ENCODE measurements around the gene HS6ST2.

HS6ST2 gene

DNA sequence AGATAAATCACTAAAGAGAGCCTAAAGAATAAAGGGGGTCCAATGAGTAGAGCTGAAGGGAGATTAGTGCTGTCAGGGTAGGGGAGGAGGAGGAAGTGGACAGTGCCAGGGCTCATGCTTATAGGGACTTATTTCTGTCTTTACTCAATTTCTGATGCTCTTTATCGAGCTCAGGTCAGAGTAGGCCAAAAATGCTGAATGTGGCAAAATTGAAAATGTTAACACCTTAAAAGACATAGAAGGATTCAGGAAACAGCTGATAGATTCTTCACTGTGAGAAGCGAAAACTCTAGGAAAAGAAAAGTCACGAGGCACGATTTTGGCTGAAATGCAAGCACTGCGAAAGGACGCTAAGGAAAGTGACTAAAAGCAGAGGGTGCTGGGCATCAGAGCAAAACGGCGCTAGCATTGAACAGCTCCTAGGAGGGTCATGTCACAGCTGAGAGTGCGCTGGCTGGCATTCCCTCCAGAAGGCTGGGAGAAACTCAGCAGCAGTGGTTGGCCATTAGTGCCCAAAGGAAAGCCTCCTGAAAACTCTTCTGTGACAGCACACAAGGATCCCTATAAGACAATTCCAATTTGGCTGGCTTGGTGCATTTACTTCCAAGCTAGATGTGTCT, 150.9 kb downstream of the HS6ST2 start:
- Mint-ChIP-seq H3K27ac (no peak overlapping the region), H3K4me1 (no peaks in the 10 kb centered on the region), H3K9me3 (no peaks in the 10 kb centered on the region), H3K4me3 (no peak overlapping the region), H3K36me3 (no peaks in the 10 kb centered on the region)
- ATAC-seq, result no peak
- DNase-seq (ENCODE audit: low spot score in 2 of 2), result no peak

- no peak for ATAC-seq
- Mint-ChIP-seq H3K36me3 (no peaks in the 10 kb centered on the region), H3K27ac (no peak overlapping the region), H3K4me3 (no peak overlapping the region), H3K4me1 (no peaks in the 10 kb centered on the region), H3K9me3 (no peaks in the 10 kb centered on the region)
- DNase-seq (ENCODE audit: low spot score in 2 of 2), result no peak
These were observed 156.4 kb downstream of the HS6ST2 start for GRCh38 chrX:132802033-132802432.

DNA sequence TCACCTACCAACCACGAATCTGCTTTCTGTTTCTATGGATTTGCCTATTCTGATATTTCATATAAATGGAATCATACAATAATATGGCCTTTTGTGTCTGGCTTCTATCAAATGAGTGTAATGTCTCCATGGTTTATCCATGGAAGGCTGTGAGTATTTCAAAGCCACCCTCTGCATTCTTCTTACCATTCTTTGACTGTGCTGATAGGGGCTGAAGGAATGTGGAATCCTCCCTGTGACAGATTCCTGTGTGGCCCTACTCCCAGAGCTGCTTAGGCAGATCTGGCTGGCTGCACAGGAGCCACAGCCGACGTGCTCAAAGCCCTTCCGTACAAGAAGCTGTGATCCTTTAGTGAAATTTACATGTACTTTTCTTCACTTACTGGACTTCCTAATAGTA, 163.2 kb downstream of the HS6ST2 start:
- H3K9me3 Mint-ChIP-seq, result no peaks in the 10 kb centered on the region
- no peak for DNase-seq (ENCODE audit: low spot score in 2 of 2)
- H3K36me3 Mint-ChIP-seq, result no peaks in the 10 kb centered on the region
- ATAC-seq, result no peak
- H3K4me3 Mint-ChIP-seq, result no peak overlapping the region
- no peak overlapping the region for H3K27ac Mint-ChIP-seq
- no peaks in the 10 kb centered on the region for H3K4me1 Mint-ChIP-seq

DNA sequence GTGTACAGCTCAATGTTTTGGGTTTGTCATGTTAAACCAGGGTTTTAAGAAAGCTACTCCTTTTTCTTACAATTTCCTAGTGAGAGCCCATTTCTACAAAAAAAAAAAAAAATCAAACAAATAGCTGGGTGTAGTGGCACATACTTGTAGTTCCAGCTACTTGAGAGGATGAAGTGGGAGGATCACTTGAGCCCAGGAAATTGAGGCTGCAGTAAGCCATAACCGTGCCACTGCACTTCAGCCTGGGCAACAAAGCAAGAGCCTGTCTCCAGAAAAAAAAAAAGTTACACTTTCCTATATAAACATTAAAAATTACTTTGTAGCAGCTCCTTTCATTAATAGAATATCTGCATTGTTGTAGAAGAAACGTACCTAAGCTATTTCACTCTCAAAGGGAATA, 166.7 kb downstream of the HS6ST2 start:
- H3K9me3 Mint-ChIP-seq, result peaks cover 2% of the 10 kb centered on the region
- H3K27ac Mint-ChIP-seq, result no peak overlapping the region
- H3K4me1 Mint-ChIP-seq, result no peaks in the 10 kb centered on the region
- no peaks in the 10 kb centered on the region for H3K36me3 Mint-ChIP-seq
- DNase-seq (ENCODE audit: low spot score in 2 of 2), result no peak
- H3K4me3 Mint-ChIP-seq, result no peak overlapping the region
- ATAC-seq, result no peak

DNA sequence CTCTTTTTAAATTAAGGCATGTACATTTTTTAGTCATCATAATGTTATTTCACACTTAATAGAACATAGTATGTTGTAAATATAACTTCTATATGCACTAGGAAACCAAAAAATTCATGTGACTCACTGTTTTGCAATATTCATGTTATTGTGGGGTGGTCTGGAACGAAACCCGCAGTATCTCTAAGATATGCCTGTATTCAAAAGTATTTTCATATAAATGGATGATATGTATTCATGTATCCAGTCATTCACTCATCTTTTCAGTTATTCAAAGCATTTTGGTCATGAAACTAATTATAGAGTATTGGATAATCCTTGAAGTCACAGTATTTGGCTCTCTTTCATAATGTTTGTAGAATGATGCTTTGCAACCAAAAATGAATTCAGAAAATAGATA, 168.1 kb downstream of the HS6ST2 start:
- no peak for ATAC-seq
- H3K4me1 Mint-ChIP-seq, result no peaks in the 10 kb centered on the region
- no peaks in the 10 kb centered on the region for H3K36me3 Mint-ChIP-seq
- peaks cover 2% of the 10 kb centered on the region for H3K9me3 Mint-ChIP-seq
- no peak overlapping the region for H3K27ac Mint-ChIP-seq
- no peak overlapping the region for H3K4me3 Mint-ChIP-seq
- no peak for DNase-seq (ENCODE audit: low spot score in 2 of 2)

DNA sequence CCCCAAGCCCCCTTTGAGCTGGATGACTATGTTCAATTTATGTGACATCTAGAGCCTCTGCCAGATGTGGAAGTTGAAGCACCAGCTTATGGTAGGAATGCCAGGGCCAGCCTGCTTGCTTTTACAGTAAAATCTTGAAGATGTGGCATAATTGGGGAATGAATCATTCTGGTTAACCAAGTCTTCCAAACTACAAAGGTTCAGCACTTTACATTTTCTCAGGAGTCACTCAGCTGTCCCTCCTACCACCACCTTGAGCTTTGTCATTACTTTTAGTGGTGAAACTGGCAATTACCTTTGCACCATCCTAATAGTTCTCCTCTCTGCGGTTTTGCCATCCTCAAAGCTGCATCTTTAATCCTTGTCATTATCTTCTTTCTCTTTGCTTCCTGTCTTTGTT, 172.2 kb downstream of the HS6ST2 start:
- DNase-seq (ENCODE audit: low spot score in 2 of 2), result no peak
- H3K4me1 Mint-ChIP-seq, result no peaks in the 10 kb centered on the region
- H3K36me3 Mint-ChIP-seq, result no peaks in the 10 kb centered on the region
- H3K9me3 Mint-ChIP-seq, result peaks cover 2% of the 10 kb centered on the region
- no peak overlapping the region for H3K27ac Mint-ChIP-seq
- ATAC-seq, result peak; percentile 47
- no peak overlapping the region for H3K4me3 Mint-ChIP-seq

GRCh38 chrX:132778917-132779316, 179.5 kb downstream of the HS6ST2 start:
- no peak for ATAC-seq
- Mint-ChIP-seq H3K4me3 (no peak overlapping the region), H3K27ac (no peak overlapping the region), H3K36me3 (no peaks in the 10 kb centered on the region), H3K9me3 (no peaks in the 10 kb centered on the region), H3K4me1 (peaks cover 24% of the 10 kb centered on the region)
- no peak for DNase-seq (ENCODE audit: low spot score in 2 of 2)

DNA sequence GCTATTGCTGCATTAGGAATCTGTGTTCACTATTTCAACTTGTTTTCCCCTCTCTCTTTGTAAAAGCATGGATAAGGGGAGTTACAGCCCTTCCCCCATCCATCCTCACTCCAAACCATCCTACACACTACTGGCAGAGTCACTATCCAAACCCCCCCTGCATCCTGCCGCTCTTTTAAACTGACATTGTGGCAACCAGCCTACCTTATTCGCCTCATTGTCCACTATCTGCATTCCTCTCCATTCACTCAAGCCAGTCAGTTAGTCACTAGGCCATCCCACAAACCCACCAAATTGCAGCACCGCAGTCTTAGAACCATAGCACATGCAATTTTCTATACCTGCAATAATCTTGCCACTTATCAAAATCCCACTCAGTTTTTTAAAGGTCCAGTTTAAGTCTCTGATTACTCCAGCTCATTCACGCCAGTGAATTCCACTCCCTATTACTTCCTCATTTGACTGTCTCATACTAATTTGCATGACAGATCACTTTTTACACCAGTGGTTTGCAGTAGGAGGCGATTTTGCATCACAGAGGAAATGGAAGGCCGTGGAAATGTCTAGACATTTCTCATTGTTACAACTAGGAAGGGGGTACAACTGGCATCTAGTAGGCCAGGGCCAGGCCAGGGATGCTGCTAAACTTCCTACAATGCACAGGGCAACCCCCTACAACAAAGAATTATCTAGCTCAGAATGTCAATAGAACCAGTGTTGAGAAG, 181.8 kb downstream of the HS6ST2 start:
- Mint-ChIP-seq H3K9me3 (no peaks in the 10 kb centered on the region), H3K27ac (no peak overlapping the region), H3K36me3 (no peaks in the 10 kb centered on the region), H3K4me1 (peaks cover 24% of the 10 kb centered on the region), H3K4me3 (no peak overlapping the region)
- no peak for DNase-seq (ENCODE audit: low spot score in 2 of 2)
- ATAC-seq, result no peak

GRCh38 chrX:132775263-132775823, 183.1 kb downstream of the HS6ST2 start:
- Mint-ChIP-seq H3K36me3 (no peaks in the 10 kb centered on the region), H3K4me1 (peaks cover 24% of the 10 kb centered on the region), H3K27ac (no peak overlapping the region), H3K9me3 (no peaks in the 10 kb centered on the region), H3K4me3 (peak overlapping the region; percentile 29)
- peak; percentile 95 for ATAC-seq
- peak in 1 of 2 donors; percentile 48 for DNase-seq (ENCODE audit: low spot score in 2 of 2)

DNA sequence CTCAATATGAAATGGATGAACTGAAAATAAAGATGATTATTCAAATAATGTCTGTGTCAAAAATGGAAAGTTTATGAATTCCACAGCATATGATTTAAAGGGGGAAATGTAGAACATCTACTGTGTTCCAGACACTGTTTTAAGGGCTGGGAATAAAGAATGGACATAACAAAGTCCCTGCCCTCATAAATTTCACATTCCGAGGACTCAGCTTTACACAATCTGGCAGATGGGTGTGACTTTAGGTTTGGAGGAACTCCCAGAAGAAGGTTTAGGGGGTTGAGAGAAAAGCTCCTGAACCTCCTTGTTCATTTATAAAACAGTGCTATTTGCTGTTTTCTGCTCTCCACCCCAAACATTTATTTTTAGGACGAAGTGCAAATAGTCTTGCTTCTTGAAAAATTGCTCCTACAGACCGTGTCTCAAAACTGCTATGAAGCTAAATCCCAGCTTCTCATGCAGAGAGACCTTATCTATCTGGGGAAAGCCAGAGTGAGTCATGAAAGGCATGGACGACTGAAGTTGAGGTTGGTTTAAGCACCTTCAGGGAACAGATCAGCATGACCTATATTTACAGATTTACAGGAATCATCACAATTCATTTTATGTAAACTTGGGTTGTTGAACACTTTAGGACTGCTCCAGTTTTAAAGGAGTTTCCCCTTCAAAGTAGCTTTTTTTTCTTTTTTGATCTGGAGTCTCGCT, 184.3 kb downstream of the HS6ST2 start:
- H3K4me1 Mint-ChIP-seq, result peaks cover 24% of the 10 kb centered on the region
- DNase-seq (ENCODE audit: low spot score in 2 of 2) (no peak), ATAC-seq (no peak)
- H3K36me3 Mint-ChIP-seq, result no peaks in the 10 kb centered on the region
- H3K4me3 Mint-ChIP-seq, result no peak overlapping the region
- no peaks in the 10 kb centered on the region for H3K9me3 Mint-ChIP-seq
- H3K27ac Mint-ChIP-seq, result no peak overlapping the region

- no peak overlapping the region for H3K4me3 Mint-ChIP-seq
- H3K27ac Mint-ChIP-seq, result no peak overlapping the region
- no peaks in the 10 kb centered on the region for H3K36me3 Mint-ChIP-seq
- no peak for DNase-seq (ENCODE audit: low spot score in 2 of 2)
- H3K9me3 Mint-ChIP-seq, result no peaks in the 10 kb centered on the region
- ATAC-seq, result no peak
- H3K4me1 Mint-ChIP-seq, result peaks cover 1% of the 10 kb centered on the region
These were observed 188.8 kb downstream of the HS6ST2 start for GRCh38 chrX:132769609-132770008.

DNA sequence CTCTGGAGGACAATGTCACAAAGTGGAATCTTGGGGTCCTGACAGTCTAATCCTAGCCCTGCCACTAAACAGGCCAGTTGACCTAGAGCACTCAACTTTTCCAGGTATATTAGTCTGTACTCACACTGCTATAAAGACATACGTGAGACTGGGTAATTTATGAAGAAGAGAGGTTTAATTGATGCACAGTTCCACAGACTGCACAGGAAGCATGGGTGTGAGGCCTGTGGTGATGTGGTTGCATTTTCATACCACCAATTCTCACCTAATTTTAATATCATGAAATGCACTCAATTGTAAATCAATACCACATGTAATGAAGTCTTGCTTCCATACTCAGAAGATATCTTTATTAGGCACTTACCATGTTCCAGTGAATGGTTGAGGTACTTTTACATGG, 192.0 kb downstream of the HS6ST2 start:
- Mint-ChIP-seq H3K27ac (no peak overlapping the region), H3K4me3 (no peak overlapping the region), H3K9me3 (no peaks in the 10 kb centered on the region), H3K4me1 (no peaks in the 10 kb centered on the region), H3K36me3 (no peaks in the 10 kb centered on the region)
- no peak for ATAC-seq
- DNase-seq (ENCODE audit: low spot score in 2 of 2), result no peak

DNA sequence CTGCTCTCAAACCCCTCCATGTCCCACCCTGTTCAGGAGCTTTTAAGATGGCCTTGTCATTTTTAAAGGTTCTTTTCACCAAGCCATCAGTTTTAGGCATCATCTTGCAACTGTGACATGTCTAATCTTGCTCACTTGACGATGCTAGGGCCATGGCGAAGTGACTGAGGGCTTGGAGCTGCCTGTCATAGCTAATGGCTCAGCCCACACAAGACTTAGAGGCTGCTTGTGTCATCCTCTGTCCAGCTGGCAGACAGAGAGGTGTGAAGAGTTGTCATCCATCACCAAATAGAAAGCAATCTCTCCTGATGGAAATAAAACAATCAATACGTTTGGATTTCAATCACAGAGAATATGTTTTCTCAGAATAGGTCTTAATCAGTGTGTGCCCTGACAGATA, 194.9 kb downstream of the HS6ST2 start:
- no peak for ATAC-seq
- H3K4me1 Mint-ChIP-seq, result no peaks in the 10 kb centered on the region
- no peak overlapping the region for H3K27ac Mint-ChIP-seq
- H3K36me3 Mint-ChIP-seq, result no peaks in the 10 kb centered on the region
- H3K9me3 Mint-ChIP-seq, result no peaks in the 10 kb centered on the region
- no peak for DNase-seq (ENCODE audit: low spot score in 2 of 2)
- H3K4me3 Mint-ChIP-seq, result no peak overlapping the region

DNA sequence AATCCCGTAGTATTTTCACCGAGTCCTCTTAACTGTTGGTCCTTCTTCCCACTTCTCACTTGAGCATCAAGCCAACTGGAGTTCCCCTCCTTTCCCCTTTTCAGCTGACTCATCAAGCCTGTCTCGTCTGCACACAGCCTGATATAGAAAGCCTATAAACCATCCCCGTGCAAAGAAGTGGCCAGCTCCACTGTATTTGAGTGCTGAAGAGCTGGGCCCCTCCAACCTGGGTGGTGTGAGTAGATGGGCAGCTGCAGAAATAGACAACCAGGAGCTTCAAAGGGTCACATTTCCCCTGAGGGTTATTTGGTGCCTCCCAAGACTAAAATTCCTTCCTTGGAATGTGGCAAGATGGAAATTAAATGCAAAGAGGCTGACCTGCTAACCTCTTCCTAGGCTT, 199.7 kb downstream of the HS6ST2 start:
- Mint-ChIP-seq H3K4me1 (no peaks in the 10 kb centered on the region), H3K36me3 (no peaks in the 10 kb centered on the region), H3K9me3 (no peaks in the 10 kb centered on the region), H3K4me3 (no peak overlapping the region), H3K27ac (no peak overlapping the region)
- no peak for ATAC-seq
- DNase-seq (ENCODE audit: low spot score in 2 of 2), result no peak

GRCh38 chrX:132757066-132757623, 201.3 kb downstream of the HS6ST2 start:
- no peaks in the 10 kb centered on the region for H3K4me1 Mint-ChIP-seq
- no peaks in the 10 kb centered on the region for H3K36me3 Mint-ChIP-seq
- no peak overlapping the region for H3K4me3 Mint-ChIP-seq
- no peak for ATAC-seq
- no peak for DNase-seq (ENCODE audit: low spot score in 2 of 2)
- no peaks in the 10 kb centered on the region for H3K9me3 Mint-ChIP-seq
- no peak overlapping the region for H3K27ac Mint-ChIP-seq
